Stimulated activated CD4-positive, alpha-beta T cell treated with anti-CD3 and anti-CD28 coated beads, Interleukin-1b, Interleukin-23, amount 100 ng/mL, for 24 hours (primary cell): ENCODE data around the gene TOP3B.

Experiments used
- DNase-seq, 4 experiments: peaks; one replicate each; pipeline ENCODE4 v3.0.0-alpha.2; 2020; ENCODE audit warnings: low read depth in 4 of 4, low spot score in 1 of 4

Gene TOP3B

DNA sequence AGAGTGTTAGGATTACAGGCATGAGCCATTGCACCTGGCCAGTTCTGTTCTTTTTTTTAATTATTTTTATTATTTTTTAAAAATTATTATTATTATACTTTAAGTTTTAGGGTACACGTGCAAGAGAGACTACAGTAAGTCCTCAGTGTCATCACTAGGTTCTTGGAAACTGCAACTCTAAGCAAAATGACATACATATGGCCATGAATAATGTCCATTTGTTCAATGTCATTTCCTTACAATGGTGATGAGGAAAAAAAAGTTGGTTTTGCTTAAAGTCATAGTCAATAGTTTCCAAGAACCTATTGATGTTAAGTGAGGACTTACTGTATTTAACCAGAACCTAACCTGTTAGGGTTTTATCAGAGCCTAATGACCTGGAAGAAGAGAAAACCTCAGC lies 29.4 kb upstream of the TOP3B start:
- DNase-seq = no peak

DNA sequence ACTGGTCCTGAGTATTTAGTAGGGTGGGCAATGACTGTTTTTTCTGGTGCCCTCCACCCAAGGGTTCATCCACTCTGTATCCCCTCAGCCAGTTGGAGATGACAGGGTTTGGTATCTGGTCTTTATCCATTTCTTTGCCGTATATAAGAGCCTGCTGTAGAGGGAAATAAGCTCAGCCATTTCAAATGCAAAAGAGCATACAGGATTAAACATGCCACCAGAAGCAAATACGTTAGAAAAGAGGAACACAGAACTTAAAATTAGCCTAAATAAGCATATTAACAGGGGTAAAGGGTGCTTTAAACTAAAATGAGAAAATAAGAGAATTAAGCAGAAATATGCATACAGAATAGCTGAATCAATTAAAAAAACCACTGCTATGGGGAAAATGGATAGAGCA lies 27.8 kb upstream of the TOP3B start:
- DNase-seq = no peak

DNA sequence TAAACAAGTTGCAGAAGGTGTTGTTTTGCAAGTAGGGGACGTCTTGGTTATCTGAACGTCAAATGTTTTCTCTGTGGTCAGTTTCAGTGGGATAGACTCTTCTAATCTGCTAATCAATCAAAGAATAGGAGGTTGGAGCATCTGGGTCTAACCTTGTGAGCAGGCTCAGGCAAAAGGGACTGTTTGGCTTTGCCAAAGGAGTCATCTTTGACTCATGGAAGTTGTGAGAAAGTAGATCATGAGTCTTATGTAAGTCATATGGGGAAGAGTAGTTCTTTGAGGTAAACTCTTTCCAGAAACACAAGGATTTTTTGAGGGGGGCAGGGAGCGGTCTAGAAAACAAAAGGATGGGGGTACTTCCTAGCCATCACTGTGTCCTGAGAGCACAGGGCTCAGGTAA lies 27.1 kb upstream of the TOP3B start:
- DNase-seq = no peak

DNA sequence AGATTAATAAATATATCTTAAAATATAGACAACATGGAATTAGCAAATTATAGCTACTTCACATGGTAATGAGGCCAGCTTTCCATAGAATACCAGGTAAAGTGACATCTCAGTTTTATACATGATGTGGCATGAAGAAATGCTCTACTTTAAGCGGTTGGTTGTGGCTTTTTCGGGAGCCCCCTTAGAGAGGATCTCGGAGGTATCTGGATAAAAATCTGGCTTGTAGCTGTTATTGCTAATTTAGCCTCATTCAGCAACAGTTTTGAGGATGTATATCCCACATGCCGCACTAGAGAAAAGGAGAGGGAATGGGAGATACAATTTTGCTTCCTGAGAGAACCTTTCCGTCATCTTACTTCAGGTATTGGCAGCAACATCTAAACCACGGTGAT lies 24.0 kb upstream of the TOP3B start:
- DNase-seq = no peak

DNA sequence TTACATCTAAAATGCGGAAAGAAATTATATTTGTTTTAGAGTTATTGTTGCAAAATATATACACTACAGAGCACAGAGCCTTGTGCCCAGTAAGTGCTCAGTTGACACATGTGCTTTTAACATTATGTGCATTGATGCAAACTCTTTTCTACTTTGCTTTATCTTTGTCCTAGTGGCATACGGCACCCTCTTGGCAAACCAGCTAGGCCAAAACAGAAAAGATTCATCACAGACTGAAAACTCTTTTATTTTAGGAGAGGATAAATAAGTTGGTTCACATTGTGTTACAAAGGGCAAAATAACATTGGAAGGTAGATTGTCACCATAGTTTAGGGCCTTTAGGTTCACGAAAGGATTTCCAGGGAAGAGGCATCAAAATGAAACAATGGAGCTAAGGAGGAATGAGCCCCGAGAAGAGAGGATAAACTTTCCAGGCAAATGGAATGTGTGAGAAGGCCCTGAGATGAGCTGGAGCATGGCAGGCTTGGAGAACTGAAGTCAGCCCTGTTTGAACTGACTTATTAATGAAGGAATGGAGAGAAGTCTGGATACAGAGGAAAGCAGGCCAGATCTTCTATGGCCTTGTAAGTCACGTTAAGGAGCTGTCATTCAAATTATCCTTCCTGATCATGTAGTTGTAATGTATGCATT lies 23.5 kb upstream of the TOP3B start:
- no peak for DNase-seq

DNA sequence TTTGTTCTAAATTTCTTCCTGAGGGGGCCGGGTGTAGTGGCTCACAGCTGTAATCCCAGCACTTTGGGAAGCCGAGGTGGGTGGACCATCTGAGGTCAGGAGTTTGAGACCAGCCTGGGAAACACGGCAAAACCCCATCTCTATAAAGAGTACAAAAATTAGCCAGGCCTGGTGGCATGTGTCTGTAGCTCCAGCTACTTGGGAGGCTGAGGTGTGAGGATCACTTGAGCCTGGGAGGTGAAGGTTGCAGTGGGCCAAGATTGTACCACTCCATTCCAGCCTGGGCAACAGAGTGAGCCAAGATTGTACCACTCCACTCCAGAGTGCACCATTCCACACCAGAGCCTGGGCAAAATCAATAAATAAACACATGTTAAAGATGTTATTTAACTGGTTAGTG lies 20.6 kb upstream of the TOP3B start:
- DNase-seq = no peak

DNA sequence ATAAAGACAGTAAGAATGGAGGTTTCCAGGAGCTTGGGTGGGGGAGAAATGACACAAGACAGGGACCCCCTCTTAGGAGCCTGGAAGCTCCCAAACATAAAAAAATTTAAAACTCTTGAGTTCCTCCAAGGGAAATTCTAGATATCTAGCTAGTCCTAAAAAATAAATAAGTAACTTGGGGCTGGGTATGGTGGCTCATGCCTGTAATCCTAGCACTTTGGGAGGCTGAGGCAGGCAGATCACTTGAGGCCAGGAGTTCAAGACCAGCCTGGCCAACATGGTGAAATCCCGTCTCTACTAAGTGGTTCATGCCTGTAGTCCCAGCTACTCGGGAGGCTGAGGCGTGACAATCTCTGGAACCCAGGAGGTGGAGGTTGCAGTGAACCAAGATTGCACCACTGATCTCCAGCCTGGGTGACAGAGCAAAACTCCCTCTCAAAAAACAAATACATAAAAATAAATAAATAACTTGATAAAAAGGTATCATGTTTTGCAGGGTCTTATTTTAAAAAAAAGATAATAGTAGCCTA lies 20.0 kb upstream of the TOP3B start:
- DNase-seq = no peak

DNA sequence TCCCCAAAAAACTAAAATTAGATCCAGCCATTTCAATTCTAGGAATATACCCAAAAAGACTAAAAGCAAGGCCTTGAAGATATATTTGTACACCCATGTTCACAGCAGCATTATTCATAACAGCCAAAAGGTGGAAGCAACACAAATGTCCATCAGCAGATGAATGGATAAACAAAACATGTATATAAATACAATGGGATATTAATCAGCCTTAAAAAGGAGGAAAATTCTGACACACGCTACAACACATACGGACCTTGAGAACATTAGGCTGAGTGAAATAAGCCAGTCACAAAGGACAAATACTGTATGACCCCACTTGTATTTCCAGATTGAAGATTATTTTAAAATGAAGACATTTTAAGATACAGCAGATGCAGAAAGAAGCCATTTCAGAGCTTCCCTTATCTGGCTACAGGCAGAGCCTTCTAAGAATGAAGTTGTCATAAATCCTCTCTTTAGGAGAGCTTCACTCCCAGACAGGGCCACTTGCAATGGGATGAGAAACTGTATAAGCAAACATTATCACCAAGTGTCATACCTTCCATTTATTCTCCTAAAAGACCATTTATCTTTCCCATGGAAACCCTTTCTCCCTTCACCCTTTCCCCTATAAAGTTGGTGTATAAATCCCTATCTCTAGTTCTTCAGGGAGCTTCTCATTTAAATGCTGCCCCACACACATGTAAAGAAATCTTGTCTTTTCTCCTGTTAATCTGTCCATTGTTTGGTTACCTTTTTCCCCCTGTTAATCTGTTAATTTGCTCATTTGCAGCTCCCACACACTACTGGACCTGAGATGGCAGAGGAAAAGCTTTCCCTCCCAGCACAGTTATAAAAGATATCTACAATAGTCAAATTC lies 19.3 kb upstream of the TOP3B start:
- no peak for DNase-seq

DNA sequence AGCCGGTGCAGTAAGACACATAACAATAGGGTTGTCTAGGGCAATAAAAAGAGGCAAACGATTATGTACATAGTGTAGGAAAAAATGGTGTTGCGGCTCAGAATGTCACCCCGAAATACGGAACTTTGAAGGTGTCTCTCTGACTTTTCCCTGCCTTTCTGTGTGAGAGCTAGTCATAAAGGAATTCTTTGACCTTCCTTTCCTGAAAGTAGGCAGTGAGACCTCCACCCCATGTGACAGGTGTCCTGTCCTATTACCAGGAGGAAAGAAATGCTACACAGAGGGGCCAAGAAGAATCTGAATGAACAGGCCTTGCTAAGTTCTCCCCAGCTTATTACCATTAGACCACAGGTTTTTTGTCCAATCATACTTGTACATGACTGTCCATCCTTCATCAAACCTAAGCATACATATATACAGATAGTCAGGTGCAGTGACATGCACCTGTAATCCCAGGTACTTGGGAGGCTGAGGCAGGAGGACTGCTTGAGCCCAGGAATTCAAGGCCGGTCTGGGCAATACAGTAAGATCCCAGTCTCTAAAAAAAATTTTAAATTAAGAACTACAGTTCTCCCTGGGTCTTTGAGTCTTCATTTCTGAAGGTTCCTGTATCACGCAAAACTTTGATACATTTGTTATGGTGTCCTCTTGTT lies 16.1 kb upstream of the TOP3B start:
- no peak for DNase-seq

DNA sequence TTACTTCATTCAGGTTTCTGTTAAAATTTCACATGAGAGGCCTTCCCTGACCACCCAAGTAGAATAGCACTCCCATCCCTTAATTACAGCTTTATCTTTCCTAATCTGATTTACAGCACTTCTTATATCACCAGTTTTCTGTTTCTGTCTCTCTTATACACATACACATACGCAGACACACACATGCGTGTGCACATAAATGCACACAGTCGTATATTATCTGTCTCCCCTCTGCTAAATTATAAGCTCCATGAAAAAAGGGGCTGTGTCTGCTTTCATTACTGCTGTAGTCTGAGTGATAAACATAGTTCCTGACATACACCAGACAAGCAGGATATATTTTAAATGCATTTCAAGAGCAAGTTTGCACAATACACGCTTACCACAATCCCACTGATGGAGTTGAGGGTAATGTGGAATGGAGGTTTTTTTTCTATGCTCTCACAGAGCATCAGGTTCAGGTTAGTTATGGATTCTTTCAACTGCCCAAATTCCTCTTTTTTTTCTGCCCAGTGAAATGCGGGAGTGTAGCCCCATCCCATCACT lies 13.7 kb upstream of the TOP3B start:
- DNase-seq = no peak

DNA sequence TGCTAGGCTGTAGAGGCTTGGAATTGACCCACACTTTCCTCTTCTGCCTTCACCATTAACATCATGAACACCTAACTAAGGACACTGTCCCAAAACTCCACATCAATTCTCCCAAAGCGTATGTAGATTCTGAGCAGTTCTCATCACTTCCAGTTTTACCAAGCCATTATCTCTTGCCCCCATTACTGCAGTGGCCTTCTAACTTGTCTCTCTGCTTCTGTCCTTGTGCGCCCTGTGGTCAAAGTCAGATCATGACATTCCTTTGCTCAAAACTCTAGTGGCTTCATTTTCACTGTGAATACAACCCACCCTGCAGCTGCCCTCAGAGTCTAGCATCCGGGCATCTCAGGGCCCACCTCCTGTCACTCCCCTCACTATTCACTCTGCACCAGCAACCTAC lies 13.1 kb upstream of the TOP3B start:
- DNase-seq = no peak

DNA sequence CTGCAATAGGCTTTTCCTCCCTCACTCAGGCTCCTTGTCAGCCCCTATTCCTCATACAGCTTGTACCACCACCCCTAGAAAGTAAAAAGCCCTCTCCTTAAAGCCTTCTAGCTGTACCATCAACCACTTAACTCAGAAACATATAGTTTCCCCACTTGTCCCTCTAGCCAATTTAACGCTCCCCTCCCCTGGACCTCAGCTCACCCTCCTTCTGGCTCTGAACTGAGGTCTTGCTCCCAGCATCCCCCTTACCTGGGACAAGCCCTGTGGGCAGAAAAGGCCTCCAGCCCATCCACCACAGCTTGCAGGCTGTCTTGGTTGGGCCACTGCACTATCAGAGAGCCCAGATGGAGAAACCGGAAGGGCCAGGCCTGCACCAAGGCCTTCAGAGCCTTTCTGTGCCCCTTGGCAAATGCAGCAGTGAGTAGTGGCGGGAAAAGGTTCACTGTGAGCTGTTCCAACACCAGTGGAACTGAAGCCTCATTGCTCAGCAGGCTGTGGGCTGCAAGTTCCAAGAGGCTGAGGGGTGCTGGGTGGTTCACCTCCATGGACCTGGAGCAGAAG lies 12.4 kb upstream of the TOP3B start:
- DNase-seq = no peak

DNA sequence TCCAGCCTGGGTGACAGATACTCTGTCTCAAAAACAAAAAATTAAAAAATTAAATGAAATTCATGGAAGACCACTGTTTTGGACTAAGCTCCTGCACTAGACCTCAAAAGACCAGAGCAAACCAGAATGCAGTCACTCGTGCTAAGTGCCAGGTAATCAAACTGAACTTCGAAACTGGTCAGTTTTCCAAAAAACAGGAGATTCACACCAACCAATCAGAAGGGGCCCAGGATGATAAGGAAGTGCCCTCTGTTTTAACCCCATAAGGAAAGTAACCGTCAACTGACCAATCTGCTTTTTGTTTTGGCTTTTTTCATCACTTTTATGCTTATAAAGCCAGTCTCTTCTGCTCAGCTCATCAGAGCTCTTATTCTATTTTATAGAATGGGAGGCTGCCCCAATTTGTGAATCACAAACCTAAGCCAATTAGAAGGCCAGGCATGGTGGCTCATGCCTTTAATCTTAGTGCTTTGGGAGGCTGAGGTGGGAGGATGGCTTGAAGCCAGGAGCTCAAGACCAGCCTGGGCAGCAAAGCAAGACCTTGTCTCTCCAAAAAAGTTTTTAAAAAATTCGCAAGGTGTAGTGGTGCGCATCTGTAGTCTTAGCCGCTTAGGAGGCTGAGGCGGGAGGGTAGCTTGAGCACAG lies 10.1 kb upstream of the TOP3B start:
- no peak for DNase-seq

DNA sequence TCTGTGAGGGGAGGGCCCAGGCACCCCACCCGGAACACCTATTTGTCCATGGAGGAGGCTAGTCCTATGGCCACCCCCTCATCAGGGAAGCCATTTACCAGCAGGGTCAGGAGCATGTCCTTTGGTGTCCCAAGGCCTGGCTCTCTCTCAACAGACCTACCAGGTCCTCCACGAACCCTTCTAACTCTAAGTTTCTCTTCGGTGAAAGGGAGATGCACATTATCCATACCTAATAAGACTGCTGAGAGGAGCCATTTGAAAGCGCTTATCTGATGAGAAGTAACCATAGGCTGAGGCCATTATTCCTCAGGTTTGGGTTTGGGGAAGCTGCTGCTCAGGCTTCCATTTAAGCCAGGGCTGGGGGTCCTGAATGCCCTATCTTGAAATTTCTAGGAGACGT lies 9.2 kb upstream of the TOP3B start:
- no peak for DNase-seq

DNA sequence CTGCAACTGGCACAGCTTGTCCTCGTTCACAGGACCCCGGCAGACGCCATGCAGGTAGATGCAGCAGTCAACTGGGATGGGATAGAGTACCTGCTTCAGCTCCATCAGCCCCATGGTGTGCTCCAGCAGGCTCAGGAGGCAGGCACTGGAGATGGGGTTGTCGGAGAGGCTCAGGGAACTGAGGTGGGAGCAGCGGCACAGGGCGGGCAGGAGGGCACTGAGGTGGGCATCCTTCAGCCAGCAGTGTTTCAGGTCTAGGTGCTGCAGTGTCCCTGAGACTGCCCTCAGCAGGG lies 8.7 kb upstream of the TOP3B start:
- no peak for DNase-seq

DNA sequence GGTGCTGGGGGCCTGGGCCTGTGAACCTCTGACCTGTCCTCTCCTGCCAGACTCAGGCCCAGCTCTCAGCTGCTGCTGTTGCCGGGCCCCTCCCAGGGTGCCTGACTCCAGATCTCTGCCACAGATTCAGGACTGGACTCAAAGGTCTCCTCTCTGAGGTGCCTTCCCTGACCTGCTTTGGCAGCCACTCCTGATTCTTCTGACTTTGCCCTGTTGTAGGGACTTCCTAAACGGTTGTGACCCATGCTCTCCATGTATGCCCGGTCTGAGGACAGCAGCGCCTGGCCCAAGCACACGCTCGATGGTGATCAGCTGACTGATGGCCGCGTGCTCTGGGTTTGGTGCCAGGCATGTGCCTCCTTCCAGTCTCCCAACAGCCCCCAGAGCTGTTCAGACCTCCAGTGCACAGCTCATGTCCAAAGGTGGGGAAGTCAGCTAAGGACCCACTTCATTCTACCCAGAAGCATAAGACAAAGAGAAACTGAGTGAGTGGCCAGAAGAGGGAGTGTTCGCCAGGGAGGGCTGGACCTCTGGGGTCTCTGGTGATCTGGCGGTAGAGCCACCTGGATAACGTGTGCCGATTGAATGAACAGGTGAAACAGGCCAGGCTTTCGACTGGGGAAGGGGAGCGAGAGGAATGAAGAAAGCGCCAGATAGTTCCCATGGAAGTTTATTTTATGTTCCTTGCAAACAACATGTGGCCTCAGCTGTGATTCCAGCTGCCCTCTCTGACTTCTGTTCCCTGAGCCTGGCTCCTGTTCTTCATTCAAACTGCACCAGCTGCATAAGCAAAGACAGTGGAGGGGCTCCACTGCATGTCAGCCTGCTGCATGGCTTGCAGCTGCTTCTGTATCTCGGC lies 8.1 kb upstream of the TOP3B start:
- no peak for DNase-seq

DNA sequence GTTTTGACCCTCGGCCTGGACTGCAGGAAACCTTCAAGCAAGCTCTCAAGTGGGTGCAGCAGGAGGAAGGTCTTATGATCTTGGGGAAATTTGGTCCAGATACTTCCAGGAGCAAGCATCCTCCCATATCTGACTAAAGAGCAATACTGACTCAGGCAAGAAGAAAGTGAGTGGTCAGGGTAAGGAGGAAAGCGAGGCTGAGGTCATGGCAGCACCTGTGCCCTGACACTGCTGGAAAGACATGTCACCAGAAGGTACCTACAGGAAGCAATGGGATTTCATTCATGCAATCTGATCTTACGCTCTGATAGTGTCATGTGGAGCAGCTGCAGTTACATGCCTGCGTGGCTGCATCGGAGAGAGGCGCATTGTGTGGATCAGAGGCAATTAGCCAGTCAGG lies 6.5 kb upstream of the TOP3B start:
- DNase-seq = no peak

DNA sequence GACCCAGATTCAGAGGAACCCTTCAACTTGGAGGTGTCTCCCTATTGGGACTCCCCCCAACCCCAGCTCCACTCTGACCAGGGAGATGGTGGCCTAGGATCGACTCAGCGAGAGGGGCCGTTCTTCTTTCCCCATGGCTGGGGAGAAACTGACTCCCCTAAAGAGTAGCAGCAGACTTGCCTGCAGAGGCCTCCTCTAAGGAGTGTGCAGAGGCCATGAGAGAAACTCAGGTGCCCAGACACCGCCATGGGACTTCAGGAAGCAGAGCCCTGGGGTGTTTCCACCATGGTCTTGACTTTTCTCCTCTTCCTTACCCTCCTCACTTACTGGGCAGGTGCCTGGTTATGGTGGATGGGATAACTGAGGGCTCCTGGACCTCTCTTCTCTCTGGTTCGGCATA lies 2.6 kb upstream of the TOP3B start:
- no peak for DNase-seq

DNA sequence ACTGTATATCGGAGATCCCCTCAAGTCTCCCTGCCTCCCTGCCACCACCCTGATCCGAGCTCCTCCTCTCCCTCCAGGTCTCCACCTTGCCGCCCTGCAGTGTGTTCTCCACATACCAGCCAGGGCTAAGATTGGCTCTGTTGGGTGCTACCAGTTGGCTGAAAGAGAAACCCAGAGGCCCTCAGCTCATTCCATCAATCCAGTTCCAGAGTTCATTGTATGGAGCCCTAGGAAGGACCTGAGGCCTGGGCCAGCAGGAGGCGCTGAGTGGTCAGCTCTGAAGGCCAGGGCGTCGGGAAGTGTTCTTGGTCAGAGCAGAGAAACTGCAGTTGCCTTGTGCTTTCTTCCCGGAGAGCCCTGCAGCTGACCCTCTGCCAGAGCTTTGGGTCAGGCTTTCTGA lies 2.2 kb upstream of the TOP3B start:
- DNase-seq = no peak

DNA sequence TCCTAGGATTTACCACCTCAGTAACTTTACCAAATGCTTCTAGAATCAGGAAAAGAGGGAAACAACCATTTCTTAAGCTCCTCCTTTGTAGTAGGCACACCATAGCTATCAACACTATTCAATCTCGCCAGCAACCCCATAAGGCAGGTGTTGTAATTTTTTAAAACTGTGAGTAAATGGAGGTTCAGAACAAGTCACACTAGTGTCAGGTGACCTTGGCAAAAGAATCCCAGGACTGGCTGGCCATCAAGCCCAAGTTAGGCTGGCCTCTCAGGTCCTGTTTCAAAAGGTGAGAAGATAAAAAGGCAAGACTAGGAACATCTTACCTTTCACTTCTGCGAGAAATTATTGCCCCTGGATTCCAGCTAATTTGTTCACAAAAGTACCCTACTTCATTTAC lies 713 bp downstream of the TOP3B start:
- DNase-seq = no peak
